SK-N-SH treated with all-trans-retinoic acid at 6 μM for 48 hours (cell line): ENCODE measurements around the gene HOXC9.

Experiments
- ATAC-seq: fragments of 200-7000 bp; cut with Tn5 transposase; 3 replicates; pipeline ENCODE4 v1.9.1; 2020; ENCODE audit warnings: mild to moderate bottlenecking, moderate library complexity
- BACH2 ChIP-seq: fragments of 250-450 bp; sonication (Bioruptor Pico); IDR thresholded peaks from 2 replicates; pipeline ENCODE4 v1.9.0; 2021; ENCODE audit warnings: mild to moderate bottlenecking, borderline replicate concordance
- CSDC2 ChIP-seq: fragments of 250-450 bp; sonication (Bioruptor Pico); IDR thresholded peaks from 2 replicates; pipeline ENCODE4 v1.5.0; 2020; ENCODE audit warnings: mild to moderate bottlenecking, moderate library complexity
- ESRRG ChIP-seq: fragments of 250-450 bp; sonication (Bioruptor Pico); IDR thresholded peaks from 2 replicates; pipeline ENCODE4 v1.6.1; 2021; ENCODE audit warnings: mild to moderate bottlenecking
- GLIS3 ChIP-seq: fragments of 250-450 bp; sonication (Bioruptor Pico); IDR thresholded peaks from 2 replicates; pipeline ENCODE4 v1.5.0; 2020; ENCODE audit warnings: mild to moderate bottlenecking, moderate library complexity
- ISL1 ChIP-seq: fragments of 250-450 bp; sonication (Bioruptor Pico); IDR thresholded peaks from 2 replicates; pipeline ENCODE4 v2.1.2; 2022; ENCODE audit warnings: mild to moderate bottlenecking, moderate library complexity
- OSR1 ChIP-seq: fragments of 250-450 bp; sonication (Bioruptor Pico); IDR thresholded peaks from 2 replicates; pipeline ENCODE4 v1.8.0; 2022; ENCODE audit warnings: moderate library complexity, mild to moderate bottlenecking, inconsistent platforms
- PPARA ChIP-seq: fragments of 250-450 bp; sonication (Bioruptor Pico); IDR thresholded peaks from 2 replicates; pipeline ENCODE4 v1.5.0; 2020; ENCODE audit warnings: mild to moderate bottlenecking, borderline replicate concordance
- RARB ChIP-seq: fragments of 250-450 bp; sonication (Bioruptor Pico); IDR thresholded peaks from 2 replicates; pipeline ENCODE4 v1.8.0; 2021; ENCODE audit warnings: mild to moderate bottlenecking, moderate library complexity
- SNAI2 ChIP-seq: fragments of 250-450 bp; sonication (Bioruptor Pico); IDR thresholded peaks from 2 replicates; pipeline ENCODE4 v1.5.0; 2020; ENCODE audit warnings: mild to moderate bottlenecking, moderate library complexity
- TCF4 ChIP-seq: fragments of 250-450 bp; sonication (Bioruptor Pico); IDR thresholded peaks from 2 replicates; pipeline ENCODE4 v1.8.0; 2021; ENCODE audit warnings: mild to moderate bottlenecking, moderate library complexity, borderline replicate concordance
- ZC3H10 ChIP-seq: fragments of 250-450 bp; sonication (Bioruptor Pico); IDR thresholded peaks from 2 replicates; pipeline ENCODE4 v1.5.1; 2021; ENCODE audit warnings: mild to moderate bottlenecking, moderate library complexity
- ZFP3 ChIP-seq: fragments of 250-450 bp; sonication (Bioruptor Pico); IDR thresholded peaks from 2 replicates; pipeline ENCODE4 v1.5.0; 2020; ENCODE audit warnings: mild to moderate bottlenecking, moderate library complexity
- ZFP30 ChIP-seq: fragments of 450-650 bp; formaldehyde crosslinking; IDR thresholded peaks from 2 replicates; pipeline ENCODE4 v1.5.0; 2022; ENCODE audit warnings: mild to moderate bottlenecking, moderate library complexity
- ZNF565 ChIP-seq: fragments of 450-650 bp; formaldehyde crosslinking; conservative IDR thresholded peaks from 2 replicates; pipeline ENCODE4 v1.5.0; 2020; ENCODE audit warnings: low read depth, mild to moderate bottlenecking, moderate library complexity
- ZNF70 ChIP-seq: fragments of 450-650 bp; formaldehyde crosslinking; IDR thresholded peaks from 2 replicates; pipeline ENCODE4 v1.5.0; 2020; ENCODE audit warnings: mild to moderate bottlenecking, moderate library complexity
- ZNF8 ChIP-seq: fragments of 450-650 bp; formaldehyde crosslinking; IDR thresholded peaks from 2 replicates; pipeline ENCODE4 v1.5.0; 2020; ENCODE audit warnings: mild to moderate bottlenecking, moderate library complexity
- TF ChIP-seq, protein P1 (sequence below): fragments of 250-450 bp; sonication (Bioruptor Pico); IDR thresholded peaks from 2 replicates; pipeline ENCODE4 v1.5.1; 2020; ENCODE audit warnings: low read depth, mild to moderate bottlenecking, moderate library complexity
- TF ChIP-seq, protein P2 (sequence below): fragments of 250-450 bp; sonication (Bioruptor Pico); IDR thresholded peaks from 2 replicates; pipeline ENCODE4 v1.8.0; 2020; ENCODE audit warnings: mild to moderate bottlenecking, moderate library complexity, borderline replicate concordance
- TF ChIP-seq, protein P3 (sequence below): fragments of 250-450 bp; sonication (Bioruptor Pico); IDR thresholded peaks from 2 replicates; pipeline ENCODE4 v1.5.0; 2020; ENCODE audit warnings: mild to moderate bottlenecking, moderate library complexity
- TF ChIP-seq, protein P4 (sequence below): fragments of 250-450 bp; sonication (Bioruptor Pico); IDR thresholded peaks from 2 replicates; pipeline ENCODE4 v1.5.1; 2021; ENCODE audit warnings: mild to moderate bottlenecking, moderate library complexity
- TF ChIP-seq, protein P5 (sequence below): fragments of 250-450 bp; sonication (Bioruptor Pico); IDR thresholded peaks from 2 replicates; pipeline ENCODE4 v1.8.0; 2021; ENCODE audit warnings: low read depth, mild to moderate bottlenecking, moderate library complexity, borderline replicate concordance

The HOXC9 gene

DNA sequence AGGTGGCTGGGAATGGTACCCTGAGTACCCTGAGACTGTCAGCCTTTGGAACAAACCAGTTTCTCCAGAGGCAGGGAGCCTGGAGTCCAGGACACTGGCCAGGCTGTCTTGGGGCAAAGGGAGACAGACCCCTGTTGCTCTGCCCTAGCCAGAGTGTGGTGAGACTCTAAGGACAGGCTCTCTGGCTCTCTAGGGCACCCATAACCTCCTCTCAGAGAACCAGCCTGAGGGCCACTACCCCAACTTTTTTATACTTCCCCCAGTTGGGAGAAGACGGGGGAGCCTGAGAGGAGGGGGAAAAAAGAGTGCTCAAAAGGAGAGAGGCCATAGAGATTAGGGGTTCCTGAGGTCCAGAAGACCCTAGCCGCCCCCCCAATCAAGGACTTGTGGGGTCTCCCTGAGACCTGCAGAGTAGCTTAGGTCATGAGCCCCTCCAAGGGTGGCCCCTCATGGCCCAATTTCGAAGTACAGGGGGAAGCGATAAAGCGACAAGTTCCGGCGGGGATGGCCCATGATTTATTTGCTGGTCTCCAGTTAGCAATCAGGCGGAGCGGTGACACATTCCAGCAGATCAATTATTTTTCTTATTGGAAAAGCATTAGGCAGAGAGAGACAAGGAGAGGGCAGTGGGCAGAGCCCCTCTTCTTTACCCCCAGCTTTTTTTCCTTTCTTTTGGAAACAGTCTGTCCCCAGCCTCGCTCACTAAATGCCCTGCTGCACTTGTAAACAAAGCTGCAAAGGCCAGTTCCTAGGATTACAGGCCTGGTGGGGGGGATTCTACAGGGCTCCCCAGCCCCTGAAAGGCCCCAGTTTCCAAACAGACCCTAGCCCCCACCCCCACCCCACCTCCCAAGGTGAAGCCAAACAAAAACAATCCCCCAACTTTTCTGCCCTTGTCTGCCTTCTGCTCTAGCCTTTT is 10.4 kb downstream of the HOXC9 start:
- TF ChIP-seq ZC3H10 (CRISPR knock-in tag): no peak
- TF ChIP-seq PPARA: no peak
- TF ChIP-seq ZFP30: no peak
- no peak for TF ChIP-seq TCF4 (CRISPR knock-in tag)
- TF ChIP-seq SNAI2 (CRISPR knock-in tag): no peak
- no peak for TF ChIP-seq ZNF70
- no peak for TF ChIP-seq RARB (CRISPR knock-in tag)
- no peak for TF ChIP-seq ZFP3
- no peak for TF ChIP-seq GLIS3 (CRISPR knock-in tag)
- TF ChIP-seq, protein P1, sequence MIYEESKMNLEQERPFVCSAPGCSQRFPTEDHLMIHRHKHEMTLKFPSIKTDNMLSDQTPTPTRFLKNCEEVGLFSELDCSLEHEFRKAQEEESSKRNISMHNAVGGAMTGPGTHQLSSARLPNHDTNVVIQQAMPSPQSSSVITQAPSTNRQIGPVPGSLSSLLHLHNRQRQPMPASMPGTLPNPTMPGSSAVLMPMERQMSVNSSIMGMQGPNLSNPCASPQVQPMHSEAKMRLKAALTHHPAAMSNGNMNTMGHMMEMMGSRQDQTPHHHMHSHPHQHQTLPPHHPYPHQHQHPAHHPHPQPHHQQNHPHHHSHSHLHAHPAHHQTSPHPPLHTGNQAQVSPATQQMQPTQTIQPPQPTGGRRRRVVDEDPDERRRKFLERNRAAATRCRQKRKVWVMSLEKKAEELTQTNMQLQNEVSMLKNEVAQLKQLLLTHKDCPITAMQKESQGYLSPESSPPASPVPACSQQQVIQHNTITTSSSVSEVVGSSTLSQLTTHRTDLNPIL (CRISPR knock-in tag): no peak
- no peak for TF ChIP-seq ISL1 (CRISPR knock-in tag)
- TF ChIP-seq, protein P2, sequence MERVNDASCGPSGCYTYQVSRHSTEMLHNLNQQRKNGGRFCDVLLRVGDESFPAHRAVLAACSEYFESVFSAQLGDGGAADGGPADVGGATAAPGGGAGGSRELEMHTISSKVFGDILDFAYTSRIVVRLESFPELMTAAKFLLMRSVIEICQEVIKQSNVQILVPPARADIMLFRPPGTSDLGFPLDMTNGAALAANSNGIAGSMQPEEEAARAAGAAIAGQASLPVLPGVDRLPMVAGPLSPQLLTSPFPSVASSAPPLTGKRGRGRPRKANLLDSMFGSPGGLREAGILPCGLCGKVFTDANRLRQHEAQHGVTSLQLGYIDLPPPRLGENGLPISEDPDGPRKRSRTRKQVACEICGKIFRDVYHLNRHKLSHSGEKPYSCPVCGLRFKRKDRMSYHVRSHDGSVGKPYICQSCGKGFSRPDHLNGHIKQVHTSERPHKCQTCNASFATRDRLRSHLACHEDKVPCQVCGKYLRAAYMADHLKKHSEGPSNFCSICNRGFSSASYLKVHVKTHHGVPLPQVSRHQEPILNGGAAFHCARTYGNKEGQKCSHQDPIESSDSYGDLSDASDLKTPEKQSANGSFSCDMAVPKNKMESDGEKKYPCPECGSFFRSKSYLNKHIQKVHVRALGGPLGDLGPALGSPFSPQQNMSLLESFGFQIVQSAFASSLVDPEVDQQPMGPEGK (CRISPR knock-in tag): no peak
- peak; percentile 8; the same call in 1 of the 3 replicates for ATAC-seq

DNA sequence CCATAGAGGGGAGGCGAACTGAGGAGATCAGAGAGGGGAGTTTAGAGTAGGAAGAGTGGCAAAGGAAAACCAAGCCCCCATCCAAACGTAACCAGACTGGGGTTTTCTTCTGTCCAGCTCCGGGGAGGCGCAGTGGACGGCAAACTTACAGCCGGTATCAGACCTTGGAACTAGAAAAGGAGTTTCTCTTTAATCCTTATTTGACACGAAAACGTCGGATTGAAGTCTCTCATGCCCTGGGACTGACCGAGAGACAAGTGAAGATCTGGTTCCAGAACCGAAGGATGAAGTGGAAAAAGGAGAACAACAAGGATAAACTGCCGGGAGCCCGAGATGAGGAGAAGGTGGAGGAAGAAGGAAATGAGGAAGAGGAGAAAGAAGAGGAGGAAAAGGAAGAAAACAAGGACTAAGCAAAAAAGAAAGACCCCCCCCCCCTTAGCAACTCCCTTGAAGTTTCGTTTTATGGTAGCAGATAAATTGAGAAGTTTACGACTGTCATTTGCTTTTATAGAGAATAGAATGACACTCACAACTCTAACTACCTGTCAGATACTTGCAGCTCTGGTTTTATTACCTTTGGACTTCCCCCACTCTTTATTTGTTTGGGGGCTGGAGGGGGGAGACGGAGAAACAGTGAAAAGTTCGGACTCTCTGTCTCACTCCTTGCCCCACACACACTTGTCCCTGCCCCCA is 11.2 kb downstream of the HOXC9 start:
- ATAC-seq: no peak
- TF ChIP-seq ZNF70 (no peak), CSDC2 (CRISPR knock-in tag) (no peak)

DNA sequence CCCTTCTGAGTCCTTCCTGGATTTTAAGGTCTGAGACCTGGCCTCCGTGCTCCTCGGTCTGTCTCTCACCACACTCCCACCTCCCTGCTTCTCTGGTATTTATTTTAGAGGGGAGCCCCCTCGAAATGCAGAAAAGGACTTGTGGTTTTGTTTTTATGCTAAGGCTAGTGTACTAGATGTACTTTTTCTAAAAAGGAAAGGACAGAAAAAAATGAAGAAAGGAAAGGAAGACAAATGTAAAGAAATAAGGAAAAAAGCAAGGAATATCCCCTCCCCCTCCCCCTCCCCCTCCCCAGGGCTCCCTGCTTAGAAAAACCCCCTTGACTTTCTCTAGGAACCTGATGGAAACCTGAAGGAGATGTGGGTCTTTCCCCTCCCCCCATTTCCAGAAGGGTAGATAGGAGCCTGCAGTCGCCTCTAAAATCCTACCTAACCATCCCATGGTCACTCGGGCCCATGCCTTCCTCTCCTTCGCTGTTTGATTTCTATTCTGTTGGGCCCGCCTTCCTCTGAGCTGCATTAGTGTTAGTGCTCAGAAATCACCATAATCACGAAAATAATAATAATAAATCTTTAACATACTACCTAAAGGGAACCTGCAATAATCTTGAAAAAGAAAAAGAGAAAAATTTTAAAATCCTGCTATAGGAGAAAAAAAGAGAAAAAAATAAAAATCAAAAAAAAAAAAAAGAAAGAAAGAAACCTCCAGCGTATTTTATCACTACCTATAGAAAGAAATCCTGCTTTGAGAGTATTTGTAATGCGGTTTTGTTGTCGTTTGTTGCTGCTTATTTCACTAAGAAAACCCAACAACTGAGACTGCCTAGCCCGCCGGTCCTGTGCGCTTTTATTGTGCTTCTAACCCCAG is 11.9 kb downstream of the HOXC9 start:
- no peak for ATAC-seq
- TF ChIP-seq RARB (CRISPR knock-in tag) (no peak), ZFP30 (no peak), GLIS3 (CRISPR knock-in tag) (no peak), SNAI2 (CRISPR knock-in tag) (no peak), ESRRG (CRISPR knock-in tag) (no peak), BACH2 (no peak), TCF4 (CRISPR knock-in tag) (no peak), ZNF565 (CRISPR knock-in tag) (no peak), ZFP3 (no peak), ZNF8 (CRISPR knock-in tag) (no peak), PPARA (no peak), OSR1 (no peak)
- TF ChIP-seq, protein P2 (CRISPR knock-in tag): no peak
- TF ChIP-seq, protein P3, sequence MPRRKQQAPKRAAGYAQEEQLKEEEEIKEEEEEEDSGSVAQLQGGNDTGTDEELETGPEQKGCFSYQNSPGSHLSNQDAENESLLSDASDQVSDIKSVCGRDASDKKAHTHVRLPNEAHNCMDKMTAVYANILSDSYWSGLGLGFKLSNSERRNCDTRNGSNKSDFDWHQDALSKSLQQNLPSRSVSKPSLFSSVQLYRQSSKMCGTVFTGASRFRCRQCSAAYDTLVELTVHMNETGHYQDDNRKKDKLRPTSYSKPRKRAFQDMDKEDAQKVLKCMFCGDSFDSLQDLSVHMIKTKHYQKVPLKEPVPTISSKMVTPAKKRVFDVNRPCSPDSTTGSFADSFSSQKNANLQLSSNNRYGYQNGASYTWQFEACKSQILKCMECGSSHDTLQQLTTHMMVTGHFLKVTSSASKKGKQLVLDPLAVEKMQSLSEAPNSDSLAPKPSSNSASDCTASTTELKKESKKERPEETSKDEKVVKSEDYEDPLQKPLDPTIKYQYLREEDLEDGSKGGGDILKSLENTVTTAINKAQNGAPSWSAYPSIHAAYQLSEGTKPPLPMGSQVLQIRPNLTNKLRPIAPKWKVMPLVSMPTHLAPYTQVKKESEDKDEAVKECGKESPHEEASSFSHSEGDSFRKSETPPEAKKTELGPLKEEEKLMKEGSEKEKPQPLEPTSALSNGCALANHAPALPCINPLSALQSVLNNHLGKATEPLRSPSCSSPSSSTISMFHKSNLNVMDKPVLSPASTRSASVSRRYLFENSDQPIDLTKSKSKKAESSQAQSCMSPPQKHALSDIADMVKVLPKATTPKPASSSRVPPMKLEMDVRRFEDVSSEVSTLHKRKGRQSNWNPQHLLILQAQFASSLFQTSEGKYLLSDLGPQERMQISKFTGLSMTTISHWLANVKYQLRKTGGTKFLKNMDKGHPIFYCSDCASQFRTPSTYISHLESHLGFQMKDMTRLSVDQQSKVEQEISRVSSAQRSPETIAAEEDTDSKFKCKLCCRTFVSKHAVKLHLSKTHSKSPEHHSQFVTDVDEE (CRISPR knock-in tag): no peak
- TF ChIP-seq, protein P4, sequence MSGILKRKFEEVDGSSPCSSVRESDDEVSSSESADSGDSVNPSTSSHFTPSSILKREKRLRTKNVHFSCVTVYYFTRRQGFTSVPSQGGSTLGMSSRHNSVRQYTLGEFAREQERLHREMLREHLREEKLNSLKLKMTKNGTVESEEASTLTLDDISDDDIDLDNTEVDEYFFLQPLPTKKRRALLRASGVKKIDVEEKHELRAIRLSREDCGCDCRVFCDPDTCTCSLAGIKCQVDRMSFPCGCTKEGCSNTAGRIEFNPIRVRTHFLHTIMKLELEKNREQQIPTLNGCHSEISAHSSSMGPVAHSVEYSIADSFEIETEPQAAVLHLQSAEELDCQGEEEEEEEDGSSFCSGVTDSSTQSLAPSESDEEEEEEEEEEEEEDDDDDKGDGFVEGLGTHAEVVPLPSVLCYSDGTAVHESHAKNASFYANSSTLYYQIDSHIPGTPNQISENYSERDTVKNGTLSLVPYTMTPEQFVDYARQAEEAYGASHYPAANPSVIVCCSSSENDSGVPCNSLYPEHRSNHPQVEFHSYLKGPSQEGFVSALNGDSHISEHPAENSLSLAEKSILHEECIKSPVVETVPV: no peak
- TF ChIP-seq, protein P1 (CRISPR knock-in tag): no peak
- TF ChIP-seq, protein P5, sequence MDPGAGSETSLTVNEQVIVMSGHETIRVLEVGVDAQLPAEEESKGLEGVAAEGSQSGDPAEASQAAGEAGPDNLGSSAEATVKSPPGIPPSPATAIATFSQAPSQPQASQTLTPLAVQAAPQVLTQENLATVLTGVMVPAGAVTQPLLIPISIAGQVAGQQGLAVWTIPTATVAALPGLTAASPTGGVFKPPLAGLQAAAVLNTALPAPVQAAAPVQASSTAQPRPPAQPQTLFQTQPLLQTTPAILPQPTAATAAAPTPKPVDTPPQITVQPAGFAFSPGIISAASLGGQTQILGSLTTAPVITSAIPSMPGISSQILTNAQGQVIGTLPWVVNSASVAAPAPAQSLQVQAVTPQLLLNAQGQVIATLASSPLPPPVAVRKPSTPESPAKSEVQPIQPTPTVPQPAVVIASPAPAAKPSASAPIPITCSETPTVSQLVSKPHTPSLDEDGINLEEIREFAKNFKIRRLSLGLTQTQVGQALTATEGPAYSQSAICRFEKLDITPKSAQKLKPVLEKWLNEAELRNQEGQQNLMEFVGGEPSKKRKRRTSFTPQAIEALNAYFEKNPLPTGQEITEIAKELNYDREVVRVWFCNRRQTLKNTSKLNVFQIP (CRISPR knock-in tag): no peak
- TF ChIP-seq, all 23 proteins: peak for 0
